ENCODE data around the gene PMFBP1.

Gene PMFBP1

DNA sequence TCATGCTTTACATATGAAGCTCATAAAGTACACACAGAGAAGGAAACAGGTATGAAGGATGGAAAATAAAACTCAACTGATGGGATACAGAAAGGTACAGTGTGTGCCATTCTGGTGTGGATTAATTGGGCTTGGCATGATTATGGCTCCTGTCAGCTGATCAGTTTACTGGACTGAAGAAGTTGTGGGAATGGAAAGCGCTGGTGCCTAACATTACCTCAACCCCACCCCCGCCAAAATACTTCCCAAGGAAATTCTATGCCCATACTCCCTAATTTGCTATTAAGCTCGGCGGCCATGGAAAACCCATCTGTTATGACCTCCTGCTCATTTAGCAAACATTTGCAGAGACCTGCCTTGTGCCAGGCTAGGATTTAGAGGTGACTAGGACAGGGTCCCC is 16.6 kb upstream of the PMFBP1 start:
- no peak for DNase-seq (ENCODE audit: low spot score)

DNA sequence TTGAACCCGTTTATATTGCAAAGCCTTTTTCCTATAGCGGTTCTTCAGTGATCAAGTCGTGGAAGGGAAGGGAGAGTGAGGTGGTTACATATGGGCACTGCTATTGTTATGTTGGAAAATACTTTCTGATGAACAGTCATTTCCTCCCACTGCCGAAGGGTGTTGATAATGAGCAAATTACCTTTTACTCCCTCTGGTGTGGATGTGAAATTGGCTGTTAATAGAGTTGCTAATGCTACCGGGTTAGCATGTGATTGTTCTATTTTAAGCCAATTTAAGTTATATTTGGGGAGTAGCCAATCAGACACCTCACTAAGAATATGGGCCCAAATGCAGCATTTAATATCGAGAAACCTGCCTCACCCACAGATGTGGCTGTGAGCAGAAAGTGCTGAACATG is 15.6 kb upstream of the PMFBP1 start:
- no peak for DNase-seq (ENCODE audit: low spot score)

DNA sequence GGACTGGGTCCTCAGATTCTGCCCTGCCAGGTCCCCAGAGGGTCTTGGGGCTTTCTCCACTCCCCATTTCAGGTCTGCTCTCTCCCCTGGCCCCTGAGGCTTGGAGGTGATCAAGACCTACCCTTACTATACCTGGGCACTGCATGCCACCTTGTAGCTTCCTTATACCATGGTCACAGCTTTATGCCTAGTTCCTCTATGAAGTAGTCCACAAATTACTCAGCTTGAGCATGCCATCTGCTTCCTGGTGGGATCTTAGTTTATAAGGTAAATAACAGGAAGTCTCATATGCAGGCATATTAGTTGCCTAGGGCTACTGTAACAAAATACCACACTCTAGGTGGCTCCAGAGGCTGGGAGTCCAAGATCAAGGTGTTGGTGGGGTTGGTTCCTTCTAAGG is 11.0 kb upstream of the PMFBP1 start:
- no peak for DNase-seq (ENCODE audit: low spot score)

DNA sequence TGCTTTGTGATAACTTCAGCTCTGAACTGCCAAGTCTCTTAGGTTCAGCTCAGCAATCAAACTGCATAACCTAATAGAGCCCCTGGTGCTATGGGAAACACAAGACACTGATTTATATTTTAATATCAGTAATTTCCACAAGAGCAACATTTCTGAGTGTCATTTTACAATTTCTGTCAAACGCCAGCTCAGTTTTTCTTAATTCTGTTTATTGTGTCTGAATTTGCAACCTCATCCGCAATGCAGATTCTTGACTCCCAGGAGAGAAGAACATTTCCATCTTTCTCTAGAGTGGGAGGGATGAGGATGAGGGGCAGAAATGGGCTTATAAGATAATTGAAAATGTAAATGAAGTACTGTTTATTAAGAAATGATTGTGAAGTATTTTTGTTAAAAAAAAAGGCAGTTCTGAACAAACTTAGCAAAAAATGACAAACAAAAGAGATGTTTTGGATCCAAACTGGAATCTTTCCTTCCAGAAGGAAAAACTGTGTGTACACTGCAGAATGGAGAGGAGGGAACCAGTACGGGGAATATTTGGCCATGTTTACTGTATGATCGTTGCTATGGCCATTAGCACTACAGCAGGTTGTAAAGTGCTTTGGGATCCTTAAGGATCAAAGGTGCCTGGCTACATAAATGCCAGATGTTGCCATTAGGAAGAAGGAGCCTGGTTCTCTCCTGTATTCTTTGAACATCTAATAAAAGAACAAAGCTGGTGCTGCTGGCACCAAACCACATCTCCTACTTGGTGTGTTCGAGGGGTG is 7.4 kb upstream of the PMFBP1 start:
- no peak for DNase-seq (ENCODE audit: low spot score)

DNA sequence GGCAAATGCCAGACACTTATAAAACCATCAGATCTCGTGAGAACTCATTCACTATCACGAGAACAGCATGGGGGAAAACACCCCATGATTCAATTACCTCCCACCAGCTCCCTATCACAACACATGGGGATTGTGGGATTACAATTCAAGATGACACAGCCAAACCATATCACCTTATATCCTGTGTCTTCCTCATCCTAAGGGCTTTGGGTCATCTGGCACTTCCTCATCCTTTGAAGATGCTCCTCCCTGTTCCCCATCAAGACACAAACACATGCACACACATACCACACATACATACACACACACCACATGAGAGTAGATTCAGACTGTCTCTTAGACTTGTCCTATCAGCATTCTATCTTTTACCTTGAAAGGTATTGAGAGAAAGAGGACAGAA is 2.8 kb upstream of the PMFBP1 start:
- DNase-seq (ENCODE audit: low spot score): no peak

DNA sequence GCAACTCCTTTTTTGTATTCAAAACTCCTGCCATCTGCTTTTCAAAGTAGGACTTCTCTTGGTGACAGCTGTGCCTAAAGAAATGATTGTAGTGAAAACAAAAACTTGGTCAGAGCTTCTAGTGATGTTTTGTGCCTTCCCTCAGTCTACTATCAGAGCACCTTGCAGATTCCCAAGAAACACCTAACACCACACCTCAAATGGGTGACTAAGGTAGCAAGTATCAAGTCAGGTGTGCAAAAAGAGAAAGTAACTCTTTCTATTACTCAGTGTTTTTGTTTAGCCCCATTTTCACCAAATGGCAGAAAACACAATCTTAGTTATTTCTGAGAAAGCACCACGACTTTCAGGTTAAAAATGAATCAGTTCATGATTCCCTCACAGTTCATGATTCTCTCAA is 2.0 kb upstream of the PMFBP1 start:
- DNase-seq (ENCODE audit: low spot score): no peak

DNA sequence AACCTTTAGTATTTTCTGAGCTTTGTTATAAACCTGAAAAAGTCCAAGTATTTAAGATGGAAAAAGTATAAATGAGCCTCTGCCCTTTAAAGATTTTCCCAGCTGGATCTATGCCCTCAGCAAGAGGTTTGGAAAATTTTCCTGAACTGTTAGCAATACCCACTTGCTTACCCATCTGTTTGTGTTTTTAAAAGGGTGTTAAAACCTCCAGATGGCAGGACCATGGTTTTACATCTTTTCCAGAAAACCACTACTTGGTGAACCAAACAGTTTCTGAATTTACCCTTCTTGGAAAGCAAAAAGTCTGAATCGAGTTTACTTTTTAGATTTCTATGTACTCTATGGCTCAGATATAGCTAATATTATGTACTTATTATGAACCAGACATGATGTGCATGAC is 719 bp downstream of the PMFBP1 start:
- no peak for DNase-seq (ENCODE audit: low spot score)

DNA sequence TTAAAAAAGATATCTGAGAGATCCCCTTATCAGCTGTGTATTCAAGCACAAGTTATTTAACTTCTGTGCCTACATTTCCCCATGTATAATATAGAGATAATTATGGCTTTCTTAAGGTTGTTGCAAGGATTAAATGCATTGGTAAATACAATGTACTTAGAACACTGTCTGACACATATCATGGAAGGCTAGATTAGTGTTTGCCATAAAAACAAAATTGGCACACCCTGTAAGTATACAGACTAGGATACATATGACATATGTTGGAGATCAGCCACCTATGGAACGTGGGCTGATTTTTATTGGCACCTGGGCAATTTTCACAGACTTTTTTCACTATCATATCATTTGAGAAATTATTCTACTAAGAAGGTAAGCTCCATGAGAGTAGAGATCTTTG is 2.2 kb downstream of the PMFBP1 start:
- no peak for DNase-seq (ENCODE audit: low spot score)

DNA sequence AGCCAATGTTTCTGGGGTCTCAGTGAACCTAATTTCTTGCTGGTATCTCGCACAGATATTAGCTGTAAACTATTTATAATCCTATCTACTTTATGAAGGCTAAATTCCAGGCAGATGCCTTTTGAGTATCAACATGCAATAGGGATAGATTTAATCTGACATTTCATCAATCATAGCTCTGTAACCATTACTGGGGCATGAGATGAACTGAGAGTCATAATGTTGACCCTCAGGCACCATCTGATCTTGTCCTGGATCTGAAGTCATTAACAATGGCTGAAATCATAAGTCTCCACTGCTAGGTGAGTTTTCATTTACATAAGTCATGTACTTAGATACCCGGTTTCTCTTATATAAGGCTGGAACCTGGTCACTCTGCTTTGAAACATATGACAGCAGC is 3.6 kb downstream of the PMFBP1 start:
- no peak for DNase-seq (ENCODE audit: low spot score)

DNA sequence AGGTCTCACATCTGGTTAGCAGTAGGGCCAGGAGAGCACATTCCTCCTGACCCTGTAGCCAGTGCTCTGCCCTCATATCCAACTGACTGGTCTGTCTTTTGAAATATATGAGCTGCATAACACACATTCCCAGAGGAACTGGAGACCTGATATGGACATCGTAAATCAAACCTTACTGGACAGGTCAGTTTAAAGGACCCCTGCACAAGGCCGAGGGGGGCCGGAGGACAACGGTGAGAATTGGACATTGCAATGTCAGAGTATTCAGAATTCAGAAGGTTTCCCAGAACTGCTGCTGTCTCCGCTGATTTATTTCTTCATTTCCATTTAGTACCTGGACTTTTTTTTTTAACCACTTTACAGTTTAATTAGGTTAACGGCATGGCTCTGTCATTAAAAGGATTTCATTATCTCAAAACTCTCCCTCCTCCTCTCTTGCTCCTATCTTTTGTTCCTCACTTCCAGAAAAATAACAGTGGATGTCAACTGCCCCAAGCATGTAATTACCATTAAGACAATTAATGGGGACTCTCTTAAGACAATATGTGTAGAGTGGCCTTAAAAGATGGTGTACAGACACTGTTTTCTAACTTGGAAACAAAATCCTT is 4.9 kb downstream of the PMFBP1 start:
- no peak for DNase-seq (ENCODE audit: low spot score)

DNA sequence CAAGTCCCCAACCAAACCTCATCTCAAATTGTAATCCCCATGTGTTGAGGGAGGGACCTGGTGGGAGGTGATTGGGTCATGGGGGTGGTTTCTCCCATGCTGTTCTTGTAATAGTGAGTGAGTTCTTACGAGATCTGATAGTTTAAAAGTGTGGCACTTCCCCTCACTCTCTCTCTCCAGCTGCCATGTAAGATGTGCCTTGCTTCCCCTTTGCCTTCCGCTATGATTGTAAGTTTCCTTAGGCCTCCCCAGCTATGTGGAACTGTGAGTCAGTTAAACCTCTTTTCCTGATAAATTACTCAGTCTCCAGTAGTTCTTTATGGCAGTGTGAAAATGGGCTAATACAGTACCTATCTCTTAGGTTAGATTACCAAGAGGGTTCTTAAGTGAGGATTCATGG is 5.8 kb downstream of the PMFBP1 start:
- DNase-seq (ENCODE audit: low spot score): no peak

DNA sequence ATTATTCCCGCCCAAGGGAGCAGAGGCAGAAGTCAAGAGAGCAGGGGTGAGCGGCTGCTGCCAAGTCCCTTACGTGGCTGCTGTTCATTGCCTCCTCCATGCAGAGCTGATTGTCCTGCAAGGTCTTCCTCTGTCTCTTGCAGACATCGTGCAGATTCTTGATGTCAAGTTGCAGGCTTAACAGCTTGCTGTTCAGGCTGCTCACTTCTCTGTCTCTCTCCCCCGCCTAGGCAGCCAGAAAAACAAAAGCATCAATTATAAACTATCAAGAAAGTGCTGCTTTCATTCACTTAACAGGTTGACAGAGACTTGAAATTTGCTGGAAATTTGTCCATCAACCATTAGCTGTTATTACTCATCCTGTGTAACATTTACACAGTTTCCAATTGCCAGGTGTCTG is 7.3 kb downstream of the PMFBP1 start:
- DNase-seq (ENCODE audit: low spot score): no peak

DNA sequence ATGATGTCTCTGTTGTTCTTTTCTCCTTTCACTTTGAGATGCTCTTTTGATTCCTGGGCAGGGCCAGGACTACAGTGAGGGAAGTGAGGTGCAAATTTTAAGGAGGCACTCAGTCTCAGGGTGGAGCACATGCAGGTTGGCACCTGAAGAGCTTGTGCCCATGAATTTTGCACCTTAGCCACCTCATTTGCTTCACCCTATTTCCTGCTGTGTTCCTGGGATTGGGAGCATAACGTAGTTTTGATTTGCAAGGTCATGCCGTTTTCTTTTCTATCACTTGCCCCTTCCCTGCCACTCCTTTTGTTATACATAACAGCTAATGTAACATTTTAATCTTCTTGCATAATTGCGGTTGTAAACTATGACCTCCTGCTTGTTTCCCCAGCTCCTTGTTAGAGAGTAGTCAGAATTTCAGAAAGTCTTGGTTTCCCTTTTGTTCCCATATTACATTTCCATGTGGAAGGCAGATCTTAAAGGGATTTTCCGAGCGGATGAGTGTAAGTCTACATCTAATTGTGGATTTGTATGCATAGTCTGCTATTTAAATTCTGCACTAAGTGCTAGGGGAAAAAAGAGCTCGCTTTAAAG is 9.8 kb downstream of the PMFBP1 start:
- DNase-seq (ENCODE audit: low spot score): no peak

DNA sequence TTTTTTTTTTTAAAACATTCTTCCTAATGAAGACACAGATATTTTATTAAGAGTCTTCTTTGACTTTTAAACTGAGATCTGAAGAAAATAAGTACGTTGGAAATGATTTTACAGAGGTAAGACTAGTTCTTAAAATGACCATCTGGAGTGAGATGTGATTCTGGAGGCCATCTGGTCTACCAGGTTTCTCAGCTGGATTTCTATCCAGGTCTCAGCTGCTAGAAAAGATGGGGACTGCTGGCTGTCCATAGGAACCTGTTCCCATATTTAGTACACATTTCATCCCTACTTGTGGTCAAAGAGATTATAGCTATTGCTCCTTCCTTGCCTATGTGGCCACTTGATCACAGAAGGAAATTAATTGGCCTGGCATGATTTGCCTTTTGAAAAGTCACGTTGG is 12.2 kb downstream of the PMFBP1 start:
- DNase-seq (ENCODE audit: low spot score): no peak

DNA sequence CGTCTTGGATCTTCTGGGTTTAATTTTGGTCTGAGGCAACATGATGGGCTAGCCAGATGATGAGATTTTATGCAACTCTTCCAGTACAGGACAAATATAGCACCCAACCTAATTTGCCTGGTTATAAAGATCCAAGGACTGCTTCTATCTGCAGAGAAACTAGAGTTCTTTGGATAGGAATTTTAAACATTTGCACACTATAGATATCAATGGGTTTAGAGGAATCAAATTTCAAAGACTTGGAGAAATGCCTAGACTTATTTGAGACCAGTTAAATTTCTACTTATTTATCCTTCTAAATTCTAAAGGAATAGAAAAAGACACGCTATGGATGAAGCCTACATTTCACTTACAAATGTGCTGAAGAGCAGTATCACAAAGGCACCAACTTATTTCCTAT is 12.6 kb downstream of the PMFBP1 start:
- DNase-seq (ENCODE audit: low spot score): no peak

DNA sequence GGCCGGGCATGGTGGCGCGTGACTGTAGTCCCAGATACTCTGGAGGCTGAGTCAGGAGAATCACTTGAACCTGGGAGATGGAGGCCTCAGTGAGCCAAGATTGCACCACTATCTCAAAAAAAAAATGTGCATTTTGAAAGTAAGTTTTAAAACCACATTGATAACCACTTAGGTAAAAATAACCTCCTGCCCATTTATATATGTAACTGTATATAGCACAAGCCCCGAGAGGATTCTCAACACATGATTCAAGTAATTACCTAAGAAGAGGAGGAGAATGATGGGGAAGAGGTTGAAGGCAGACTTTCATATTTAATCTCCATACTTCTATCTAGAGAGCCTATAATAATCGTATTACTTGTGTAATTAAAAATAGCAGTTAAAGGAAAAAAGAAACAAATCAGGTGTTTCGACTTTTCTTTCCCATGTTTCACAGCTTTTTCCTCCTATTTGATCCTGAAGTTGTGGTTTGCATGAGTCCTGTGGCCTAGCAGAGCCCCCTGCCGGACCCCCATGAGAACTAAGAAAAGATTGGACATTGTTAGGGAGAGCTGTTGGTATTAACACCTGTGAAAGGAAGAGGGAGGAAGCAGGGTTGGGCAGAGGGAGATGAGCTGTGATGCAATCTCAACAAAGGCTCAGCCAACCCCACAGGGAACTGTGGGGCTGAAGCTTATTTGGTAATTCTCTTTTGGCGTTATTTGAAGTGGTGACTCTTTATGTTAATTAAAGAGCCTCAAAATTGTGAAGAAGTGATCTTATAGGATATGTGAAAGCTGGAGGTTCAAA is 22.1 kb downstream of the PMFBP1 start:
- no peak for DNase-seq (ENCODE audit: low spot score)

DNA sequence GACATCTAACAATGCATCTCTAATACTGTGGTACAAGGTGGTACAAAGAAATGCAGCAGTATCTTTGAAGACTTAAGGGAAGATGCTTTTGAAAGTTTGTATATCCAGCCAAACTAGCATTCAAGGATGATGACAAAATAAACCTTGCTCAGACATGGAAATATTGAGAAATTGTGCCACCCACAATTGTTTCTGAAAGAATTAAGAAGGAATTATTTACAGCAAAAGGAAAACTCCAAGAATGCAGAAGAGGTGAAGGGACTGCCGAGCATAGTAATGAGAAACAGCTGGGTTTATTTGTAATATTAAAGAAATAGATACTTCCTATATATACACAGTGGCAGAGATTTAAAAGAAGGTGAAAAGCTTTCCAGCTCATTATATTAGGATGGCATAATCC is 29.5 kb downstream of the PMFBP1 start:
- DNase-seq (ENCODE audit: low spot score): no peak

DNA sequence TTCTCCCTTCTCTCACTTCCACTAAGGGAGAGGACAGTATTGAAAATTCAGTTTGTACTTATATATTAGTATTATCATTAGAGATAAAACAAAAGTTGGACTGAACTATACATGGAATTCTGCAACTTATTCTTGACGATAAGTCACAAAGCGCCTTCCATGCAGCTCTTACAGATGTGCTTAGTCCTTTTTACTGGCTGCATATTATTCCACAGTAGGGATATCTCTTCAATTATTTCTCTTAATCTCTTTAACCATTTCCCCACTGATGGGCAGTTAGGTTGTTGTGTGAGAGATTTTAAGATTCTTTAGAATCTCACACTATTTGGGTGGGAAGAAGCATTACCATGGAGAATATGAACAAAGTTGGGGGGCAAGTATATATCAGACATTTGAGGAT is 32.0 kb downstream of the PMFBP1 start:
- DNase-seq (ENCODE audit: low spot score): no peak

DNA sequence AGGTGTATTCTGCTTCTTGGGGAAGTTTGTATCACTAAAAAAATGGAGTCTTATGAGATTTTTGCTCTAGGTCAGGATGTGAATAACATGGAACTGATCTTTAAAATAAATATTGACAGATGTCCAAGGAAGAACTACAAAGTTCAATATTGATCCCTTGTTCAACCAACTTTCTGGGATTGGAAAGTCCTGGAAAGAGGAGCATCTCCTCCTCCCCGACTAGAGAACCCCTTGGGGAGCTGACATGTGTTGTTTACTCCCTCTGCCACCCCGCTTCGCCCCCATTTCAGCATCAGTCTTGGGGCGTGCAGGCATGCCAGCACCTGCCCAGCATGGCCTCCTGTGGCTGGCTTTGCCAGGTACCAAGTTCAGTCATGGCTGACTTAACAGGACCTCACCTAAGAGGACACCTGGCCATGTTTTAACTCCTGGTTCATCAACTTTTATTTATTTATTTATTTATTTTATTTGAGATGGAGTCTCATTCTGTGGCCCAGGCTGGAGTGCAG is 33.8 kb downstream of the PMFBP1 start:
- DNase-seq (ENCODE audit: low spot score): no peak

DNA sequence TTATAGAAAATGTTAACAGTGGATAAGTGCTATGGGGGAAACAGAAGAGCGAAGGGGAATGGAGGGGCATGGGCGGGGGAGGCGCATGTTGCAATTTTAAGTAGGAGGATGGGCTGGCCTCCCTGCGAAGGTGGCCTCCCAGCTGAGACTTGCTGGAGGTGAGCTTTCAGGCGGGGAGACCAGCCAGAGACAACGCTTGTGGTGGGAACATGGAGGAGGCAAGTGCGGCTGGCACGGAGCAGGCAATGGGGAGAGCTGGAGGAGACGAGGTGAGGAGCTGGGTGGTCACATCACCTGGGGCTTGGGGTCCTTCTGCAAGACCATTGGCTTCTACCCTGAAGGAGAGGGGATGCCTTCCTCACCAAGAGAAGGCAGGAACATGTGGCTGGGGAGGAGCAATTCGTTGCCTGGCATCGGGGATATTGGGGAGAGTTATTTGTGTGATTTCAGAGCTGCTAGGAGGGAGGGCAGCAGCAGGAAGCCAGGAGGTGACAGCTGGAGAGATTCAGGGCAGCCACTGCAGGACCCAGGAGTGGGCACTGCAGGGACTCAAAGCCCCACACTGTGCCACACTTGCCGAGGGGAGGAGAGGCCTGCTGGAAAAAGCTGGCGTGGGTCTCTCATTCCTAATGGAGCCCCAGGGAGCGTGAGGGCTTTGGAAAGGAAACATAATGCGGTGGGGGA is 34.4 kb downstream of the PMFBP1 start:
- DNase-seq (ENCODE audit: low spot score): no peak

DNA sequence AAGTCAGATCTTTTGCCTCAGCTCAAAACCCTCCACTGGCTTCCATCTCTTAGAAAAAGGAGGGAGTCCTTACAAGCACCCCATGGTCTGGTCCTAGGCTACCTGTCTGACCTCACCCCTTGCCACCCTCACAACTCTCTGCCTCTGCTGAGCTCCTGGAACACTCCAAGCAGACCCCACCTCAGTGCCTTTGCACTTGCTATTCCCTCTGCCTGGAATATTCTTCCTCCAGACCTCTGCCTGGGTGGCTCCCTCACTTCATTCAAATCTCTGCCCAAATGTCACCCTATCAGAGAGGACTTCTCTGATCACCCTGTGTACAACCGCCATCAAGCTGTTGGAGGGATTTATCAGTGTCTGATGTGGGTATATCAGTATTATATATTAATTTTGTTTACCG is 37.4 kb downstream of the PMFBP1 start:
- DNase-seq (ENCODE audit: low spot score): no peak

DNA sequence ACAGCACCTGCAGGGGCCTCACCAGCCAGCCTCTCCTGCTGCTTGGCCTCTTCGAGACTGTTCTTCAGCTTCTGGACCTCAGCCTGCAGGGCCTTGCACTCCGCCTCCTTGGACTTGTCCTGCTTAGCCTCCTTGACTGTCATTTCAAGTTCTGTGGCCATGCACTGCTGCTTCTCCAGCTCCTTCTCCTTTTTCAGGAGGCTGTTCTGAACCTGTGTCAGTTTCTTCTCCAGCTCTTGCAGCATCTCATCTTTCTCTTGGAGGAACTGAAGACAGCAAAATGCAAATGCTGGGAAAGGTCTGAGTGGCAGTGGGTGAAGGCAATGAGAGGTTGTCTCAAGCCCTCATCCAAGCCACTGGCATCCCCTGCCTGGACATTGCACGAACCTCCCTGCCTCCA is 39.2 kb downstream of the PMFBP1 start:
- DNase-seq (ENCODE audit: low spot score): no peak
